ENCODE measurements around the gene CHST14. TPM values are rescaled to one million over a fixed set of nuclear protein-coding genes. Genes with fewer than 3 reads are reported as not detected.

CHST14 gene
- polyA plus RNA-seq, 1 of the 3 experiments (the other 2 are of a cell fraction) = 43.2 TPM

- TF ChIP-seq REST (IDR thresholded peaks at IDR 0.05; ENCODE audit: low read depth, low read length) (no peak), JUND (IDR thresholded peaks at IDR 0.05) (no peak), USF2 (IDR thresholded peaks at IDR 0.05; ENCODE audit: borderline replicate concordance, low read depth, low read length) (no peak), MEF2A (IDR thresholded peaks at IDR 0.05; ENCODE audit: borderline replicate concordance, low read depth) (no peak), EZH2phosphoT487 (IDR thresholded peaks at IDR 0.05; ENCODE audit: borderline replicate concordance, low read depth) (no peak), PBX3 (IDR thresholded peaks at IDR 0.05) (no peak), YY1 (IDR thresholded peaks at IDR 0.05; ENCODE audit: low read depth) (no peak), USF1 (IDR thresholded peaks at IDR 0.05; ENCODE audit: borderline replicate concordance, low read depth) (no peak), EP300 (IDR thresholded peaks at IDR 0.05; ENCODE audit: borderline replicate concordance in 1 of 2, low read depth in 1 of 2, low read length in 1 of 2) (no peak)
These were observed 41.6 kb upstream of the CHST14 start (continued) for GRCh38 chr15:40429068-40429710.

- ChIA-PET POLR2A (no interaction called here), CTCF (interaction anchor here (0.7 to 2.2 kb wide), 4 partner anchors 10 to 86 kb away, joined by 3 to 8 read pairs (median 4); partner anchors contain the start of gene BAHD1)
- Histone ChIP-seq H3K4me1 (ENCODE audit: control insufficient read depth in 1 of 2, insufficient read depth in 2 of 2, low read depth in 1 of 2, low read length in 1 of 2) (no peaks in the 10 kb centered on the region; a peak in 1 of 4 replicates), H3F3A (replicated peaks; ENCODE audit: insufficient read depth) (no peaks in the 10 kb centered on the region), H3K9me3 (no peaks in the 10 kb centered on the region), H3K9ac (no peak overlapping the region), H3K36me3 (replicated peaks in 1 of 2; ENCODE audit: control insufficient read depth in 1 of 2, insufficient read depth in 2 of 2, low read length in 1 of 2) (no peaks in the 10 kb centered on the region), H3K79me2 (ENCODE audit: insufficient read depth) (no peaks in the 10 kb centered on the region), H4K20me1 (ENCODE audit: insufficient read depth) (no peaks in the 10 kb centered on the region), H2AFZ (ENCODE audit: low read depth) (no peak overlapping the region), H3K27me3 (ENCODE audit: insufficient read depth) (no peaks in the 10 kb centered on the region; the same call in 1 of the 2 replicates), H3K4me2 (no peak overlapping the region), H3K9me2 (no peaks in the 10 kb centered on the region), H3K4me3 (ENCODE audit: low read depth in 2 of 2, low read length in 1 of 2) (no peak overlapping the region), H3K27ac (ENCODE audit: low read depth in 2 of 2, low read length in 1 of 2) (no peak overlapping the region)
- TF ChIP-seq PBX3 (IDR thresholded peaks at IDR 0.05) (peak; percentile 76), GABPA (IDR thresholded peaks at IDR 0.05; ENCODE audit: low read depth) (no peak)
- DNase-seq = no peak
- WGBS (ENCODE audit: low lambda C conversion rate) = 72% methylated on average over 10 of the region's 10 CpGs
These were observed 40.4 kb upstream of the CHST14 start for GRCh38 chr15:40430271-40430805.

Data from SK-N-SH (cell line).